NCI-H1417 (cell line): ENCODE data around the gene MPL.
"Not testable (repeated sequence)": the region's sequence is repeated elsewhere in the genome, so short reads cannot be mapped to it uniquely, and the experiment has no call there.

Source experiments
- DNase-seq, 3 experiments: peaks; one replicate each; lab custom pipeline; 2025; lab: John Stamatoyannopoulos, UW

MPL gene

DNA sequence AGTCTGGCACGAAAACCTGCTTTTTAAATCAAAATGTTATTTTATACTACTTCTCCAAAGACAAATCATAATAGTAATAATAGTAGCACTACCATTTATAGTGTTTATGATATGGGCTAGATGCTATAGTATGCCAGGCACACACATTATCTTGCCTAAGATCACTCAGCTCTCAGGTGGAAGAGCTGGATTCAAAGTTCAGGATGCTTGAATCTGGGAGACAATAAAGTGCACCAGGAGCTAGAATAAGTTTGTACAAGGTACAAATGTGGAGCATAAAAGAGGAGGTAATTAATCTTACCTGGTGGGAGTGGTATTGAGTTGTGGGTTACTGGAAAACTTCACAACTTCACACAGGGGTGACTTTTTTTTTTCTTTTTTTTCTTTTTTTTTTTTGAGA, 40.2 kb downstream of the MPL start:
- DNase-seq = no peak

- DNase-seq = no peak
Observed at GRCh38 chr1:43379476-43379875, 41.9 kb downstream of the MPL start.

GRCh38 chr1:43381612-43382011, 44.0 kb downstream of the MPL start:
- no peak for DNase-seq

- no peak for DNase-seq
Observed at GRCh38 chr1:43382027-43382779, 44.6 kb downstream of the MPL start.

- peak in 1 of 3 experiments; percentile 27 for DNase-seq
Observed at GRCh38 chr1:43383449-43383848, 45.8 kb downstream of the MPL start.

- no peak for DNase-seq
Observed at GRCh38 chr1:43386676-43387075, 49.1 kb downstream of the MPL start.

- DNase-seq = no peak
Observed at GRCh38 chr1:43387976-43388599, 50.5 kb downstream of the MPL start.

DNA sequence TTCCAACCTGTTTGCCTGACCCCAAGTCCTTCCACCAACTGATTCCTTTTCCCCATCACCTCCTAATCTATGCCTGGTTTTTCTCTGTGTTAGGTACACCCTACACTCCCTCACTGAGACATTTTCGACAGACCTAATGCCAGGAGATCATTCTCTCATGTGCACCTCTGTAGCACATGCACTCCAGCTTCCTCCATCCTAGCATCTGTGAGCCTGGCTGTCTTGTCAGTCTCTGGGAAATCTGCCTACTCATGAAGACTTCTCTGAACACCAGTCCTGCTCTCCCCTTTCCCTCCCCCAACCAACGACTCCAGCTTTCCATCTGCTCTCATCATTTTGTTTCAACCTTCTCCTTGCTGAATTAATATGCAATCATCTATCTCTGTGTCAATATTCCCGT, 51.0 kb downstream of the MPL start:
- DNase-seq = no peak

DNA sequence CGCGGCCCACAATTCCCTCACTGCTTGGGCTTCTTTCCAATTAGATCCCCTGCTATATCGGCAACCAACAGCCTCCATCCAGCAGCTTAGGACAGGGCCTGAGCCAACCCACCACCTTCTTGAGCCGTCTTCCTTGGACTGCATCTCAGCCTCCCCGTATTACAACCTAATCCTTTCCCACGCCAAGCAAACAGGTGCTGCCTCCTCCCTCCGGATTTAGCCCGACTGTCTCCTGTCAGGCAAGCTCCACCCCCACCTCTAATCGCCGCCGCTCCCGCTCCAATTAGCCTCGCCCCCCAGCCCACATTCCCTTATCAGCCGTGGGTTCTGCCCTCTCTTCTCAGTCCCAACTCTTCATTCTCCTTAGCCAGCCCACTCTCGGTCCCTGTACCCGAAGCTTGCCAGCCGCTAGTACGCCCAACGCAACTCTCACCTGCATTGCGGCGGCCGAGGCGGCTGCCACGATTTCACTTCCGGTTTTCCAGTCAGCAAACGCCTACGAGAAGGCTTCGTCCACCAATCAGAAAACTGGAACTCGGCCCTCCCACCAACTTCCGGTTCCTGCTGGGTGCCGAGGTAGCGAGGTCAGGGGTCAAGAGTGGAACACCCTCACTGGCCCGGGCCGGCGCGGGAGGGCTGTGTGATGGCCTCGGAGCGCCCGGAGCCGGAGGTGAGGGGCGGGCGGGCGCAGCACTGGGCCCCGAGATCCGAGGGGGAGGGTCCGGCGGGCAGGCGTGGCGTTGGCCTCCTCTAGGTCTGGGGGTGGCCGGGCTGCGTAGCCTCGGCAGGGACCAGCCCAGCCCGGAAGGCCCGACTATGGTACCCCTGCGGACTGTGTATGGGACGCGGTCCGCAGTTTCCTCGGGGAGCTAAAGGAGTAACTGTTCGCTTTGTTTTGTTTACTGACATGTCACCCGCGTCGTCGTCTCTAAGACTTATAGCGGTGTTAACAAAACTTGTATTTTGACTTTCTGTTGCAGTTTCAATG, 52.0 kb downstream of the MPL start, which contains the start of the genes MED8 and SZT2:
MED8 (minus strand) TSS at position 475 of the 988 bp plus-strand sequence; CDS start at position 439, 36 bp downstream.
SZT2 (plus strand) TSS at position 574 of the 988 bp plus-strand sequence; CDS start at position 644, 70 bp downstream.
- DNase-seq = peak; percentile 92 to 96 (median 93)

GRCh38 chr1:43392702-43393101, 55.1 kb downstream of the MPL start:
- DNase-seq = no peak

DNA sequence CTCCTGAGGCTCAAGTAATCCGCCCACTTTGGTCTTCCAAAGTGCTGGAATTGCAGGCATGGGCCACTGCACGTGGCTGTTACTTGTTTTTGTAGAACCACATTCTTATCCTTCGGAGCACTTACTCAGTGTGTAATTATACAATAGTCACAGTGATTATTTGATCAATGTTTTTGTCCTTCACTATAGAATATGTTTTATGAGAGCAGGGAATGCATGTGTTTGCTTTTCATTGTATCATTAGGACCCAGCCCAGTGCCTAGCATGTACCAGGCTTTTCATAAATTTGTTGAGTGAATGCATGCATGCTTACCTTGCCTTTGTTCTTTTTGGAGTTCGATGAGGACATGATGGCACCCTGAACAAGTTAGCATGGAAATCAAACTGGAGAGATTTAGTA, 57.9 kb downstream of the MPL start:
- no peak for DNase-seq

- DNase-seq = no peak
Observed at GRCh38 chr1:43396059-43396458, 58.4 kb downstream of the MPL start.

DNA sequence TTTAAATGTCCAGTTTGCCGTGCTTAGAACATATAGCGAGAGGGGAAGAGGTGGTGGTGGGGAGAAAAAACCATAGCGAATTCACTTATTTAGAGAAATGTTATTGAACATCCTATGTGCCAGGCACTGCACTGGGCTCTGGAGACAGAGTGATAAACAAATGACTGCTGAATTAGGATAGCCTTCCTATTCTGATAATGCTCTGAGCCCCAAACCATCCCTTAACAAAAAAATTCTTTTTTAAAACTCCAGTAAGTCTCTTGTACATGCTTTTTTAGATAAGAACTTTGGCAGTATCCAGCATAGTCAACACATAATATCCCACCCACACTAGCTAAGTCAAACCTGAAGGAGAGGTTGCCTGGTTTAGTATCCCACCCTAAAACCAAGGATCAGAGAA, 60.6 kb downstream of the MPL start:
- DNase-seq = no peak

GRCh38 chr1:43400441-43400840, 62.8 kb downstream of the MPL start:
- DNase-seq = not testable (repeated sequence)

DNA sequence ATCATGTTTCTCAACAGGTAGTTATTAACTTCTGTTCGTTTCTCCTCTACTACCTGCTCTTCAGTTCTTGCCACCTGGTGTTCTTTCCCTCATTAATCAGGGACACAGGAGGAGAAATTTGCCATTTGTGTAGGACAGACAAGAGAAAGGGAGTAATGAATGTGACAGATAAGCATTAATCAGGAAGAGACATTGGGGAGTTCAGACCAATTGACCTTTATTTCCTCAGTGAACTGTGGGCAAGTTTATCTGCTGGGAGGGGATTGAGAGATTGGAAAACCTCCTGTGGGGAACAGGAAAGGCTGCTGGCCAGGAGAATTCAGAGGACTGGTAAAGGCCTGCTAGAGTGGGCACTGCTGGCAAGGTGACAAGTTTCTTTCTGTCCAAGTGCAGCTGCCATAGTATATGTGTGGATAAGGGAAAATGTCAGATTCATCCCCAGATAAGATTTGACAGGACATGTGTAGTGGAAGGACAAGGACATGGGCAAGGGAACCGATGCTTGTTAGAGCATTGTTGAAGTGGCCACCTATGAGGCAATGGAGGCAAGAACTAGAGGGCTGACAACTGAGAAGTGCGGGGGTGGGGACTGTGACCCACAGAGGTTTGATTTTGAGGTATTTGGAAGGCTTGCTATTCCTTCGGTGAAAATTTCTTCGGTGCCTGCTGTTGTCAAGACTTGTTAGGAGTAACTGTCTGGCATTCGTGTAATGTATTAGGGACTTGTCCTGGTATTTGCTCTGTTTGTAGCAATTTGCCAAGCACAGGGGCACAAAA, 64.7 kb downstream of the MPL start:
- peak in 1 of 3 experiments; percentile 36 for DNase-seq
